Mesodermal cell (in vitro differentiated cells): ENCODE measurements around the gene FCER1G.
"Not testable (repeated sequence)": the region's sequence is repeated elsewhere in the genome, so short reads cannot be mapped to it uniquely, and the experiment has no call there.

Source experiments
- H3K27ac ChIP-seq: 2 replicates; pipeline ENCODE4 v1.7.0; 2013; ENCODE audit warnings: mild to moderate bottlenecking, low read depth, low read length, moderate library complexity; ENCODE audit not compliant: severe bottlenecking
- H3K36me3 ChIP-seq: 2 replicates; pipeline ENCODE4 v1.7.1; 2013; ENCODE audit warnings: mild to moderate bottlenecking, low read length, moderate library complexity; ENCODE audit not compliant: control insufficient read depth, insufficient read depth
- H3K4me1 ChIP-seq: one replicate; pipeline ENCODE4 v1.7.1; 2013; ENCODE audit warnings: mild to moderate bottlenecking, low read length; ENCODE audit not compliant: insufficient read depth, control insufficient read depth, poor library complexity, severe bottlenecking
- H3K4me3 ChIP-seq: 2 replicates; pipeline ENCODE4 v1.7.0; 2013; ENCODE audit warnings: low read length, control low read depth, mild to moderate bottlenecking; ENCODE audit not compliant: insufficient read depth, poor library complexity, severe bottlenecking; ENCODE audit errors: extremely low read depth
- H3K9me3 ChIP-seq: 2 replicates; pipeline ENCODE4 v1.7.1; 2013; ENCODE audit warnings: mild to moderate bottlenecking, low read length, moderate library complexity; ENCODE audit not compliant: control insufficient read depth
- WGBS, 2 experiments: methylation state at CpG; one replicate each; pipeline ENCODE4 v1.1.5; 2013; ENCODE audit warnings: missing lambda C conversion rate in 2 of 2; ENCODE audit not compliant: insufficient coverage in 2 of 2; 5-methylcytosine and 5-hydroxymethylcytosine counted together

FCER1G gene

DNA sequence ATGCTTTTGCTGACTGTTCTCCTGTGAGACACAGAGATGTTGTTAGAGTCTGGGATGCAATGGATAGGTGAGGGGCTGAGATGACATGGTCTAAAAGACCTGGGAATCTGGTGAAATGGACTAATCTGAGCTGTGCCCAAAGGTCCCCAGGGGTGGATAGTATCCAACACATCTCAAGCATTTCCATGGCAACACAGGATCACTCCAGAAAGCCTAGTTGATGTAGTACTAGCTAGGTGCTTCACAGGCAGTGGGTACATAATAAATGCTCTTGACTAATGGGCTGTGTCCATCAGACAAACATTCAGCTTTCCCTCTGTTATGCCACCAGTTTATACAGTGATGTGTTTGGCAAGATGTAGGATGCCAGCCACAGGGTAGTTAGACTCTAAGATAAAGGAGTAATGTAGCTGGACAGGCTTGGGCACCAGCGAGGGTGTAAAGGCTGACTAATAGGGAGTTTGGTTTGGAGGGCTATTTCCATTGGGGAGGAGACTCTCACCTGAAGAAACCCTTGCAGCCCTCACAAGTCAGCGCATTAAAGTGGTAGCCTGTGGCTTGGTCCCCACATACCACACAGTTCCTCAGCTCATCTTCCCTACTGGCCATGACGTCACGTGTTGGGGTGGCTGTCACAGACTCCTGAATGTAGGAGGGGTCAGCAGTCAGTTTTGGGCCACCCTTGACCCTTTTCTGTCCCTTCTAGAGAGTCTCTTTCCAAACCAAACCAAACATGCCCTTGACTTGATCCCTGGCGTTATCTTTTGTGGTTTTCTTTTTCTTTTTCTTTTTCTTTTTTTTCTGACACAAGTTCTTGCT is 21.1 kb downstream of the FCER1G start:
- WGBS, 2 experiments = 86 to 100% methylated on average over 1 to 5 of the region's 5 CpGs
- Histone ChIP-seq H3K4me1 (no peaks in the 10 kb centered on the region), H3K27ac (no peak overlapping the region), H3K36me3 (no peaks in the 10 kb centered on the region), H3K9me3 (no peaks in the 10 kb centered on the region), H3K4me3 (no peak overlapping the region)

DNA sequence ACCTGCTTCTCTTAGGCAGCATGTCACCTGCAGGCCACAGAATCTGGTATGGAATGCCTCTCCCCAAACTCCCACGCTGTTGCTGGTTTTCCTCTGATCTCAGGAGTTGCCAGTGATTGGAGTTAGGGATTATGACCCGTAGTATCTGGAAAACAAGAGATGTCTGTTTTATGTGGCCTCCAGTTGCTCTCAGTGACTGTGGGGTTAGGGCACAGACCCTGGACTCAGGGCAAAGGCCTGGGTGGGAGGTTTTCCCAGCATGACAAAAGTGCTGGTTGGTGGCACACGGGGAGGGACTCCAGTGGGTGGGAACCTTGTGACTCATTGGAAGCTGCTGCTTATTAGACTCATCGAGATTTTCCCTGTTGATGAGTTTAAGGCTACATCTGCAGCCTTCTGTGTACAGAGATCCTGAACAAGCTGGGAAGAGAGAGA is 23.0 kb downstream of the FCER1G start, which contains the start of gene NR1I3:
TSS of gene NR1I3 (minus strand) at position 165 of the 435 bp plus-strand sequence. CDS start 1,638 bp downstream, outside the sequence.
- no peaks in the 10 kb centered on the region for H3K4me1 ChIP-seq
- H3K4me3 ChIP-seq = no peak within 1 kb of the TSS
- no peak within 1 kb of the TSS for H3K27ac ChIP-seq
- WGBS, 2 experiments = 65 to 76% methylated on average over 3 of the region's 4 CpGs
- no peaks in the 10 kb centered on the region for H3K9me3 ChIP-seq
- H3K36me3 ChIP-seq = no peaks in the 10 kb centered on the region

DNA sequence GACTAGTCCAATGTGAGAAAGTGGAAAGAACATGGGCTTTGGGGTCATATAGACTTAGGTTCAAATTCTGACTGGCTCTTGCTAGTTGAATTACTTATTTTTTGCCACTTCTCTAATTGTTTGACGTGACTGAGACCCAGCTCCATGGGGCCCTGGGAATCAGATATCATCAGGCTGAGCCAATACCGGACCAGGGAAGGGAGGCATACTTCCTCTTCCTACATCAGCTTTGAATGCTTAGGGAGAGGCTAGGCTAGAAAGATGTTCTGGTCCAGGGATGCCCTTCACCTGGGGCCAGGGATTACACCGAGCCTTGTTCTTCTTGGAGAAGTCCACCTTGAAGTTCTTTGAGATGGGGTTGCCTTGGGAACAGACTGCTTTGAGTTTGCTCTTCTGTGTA is 26.6 kb downstream of the FCER1G start:
- Histone ChIP-seq H3K36me3 (no peaks in the 10 kb centered on the region), H3K4me1 (no peaks in the 10 kb centered on the region), H3K9me3 (no peaks in the 10 kb centered on the region), H3K27ac (no peak overlapping the region), H3K4me3 (no peak overlapping the region)
- 60 to 88% methylated on average over 3 of the region's 3 CpGs for WGBS, 2 experiments

DNA sequence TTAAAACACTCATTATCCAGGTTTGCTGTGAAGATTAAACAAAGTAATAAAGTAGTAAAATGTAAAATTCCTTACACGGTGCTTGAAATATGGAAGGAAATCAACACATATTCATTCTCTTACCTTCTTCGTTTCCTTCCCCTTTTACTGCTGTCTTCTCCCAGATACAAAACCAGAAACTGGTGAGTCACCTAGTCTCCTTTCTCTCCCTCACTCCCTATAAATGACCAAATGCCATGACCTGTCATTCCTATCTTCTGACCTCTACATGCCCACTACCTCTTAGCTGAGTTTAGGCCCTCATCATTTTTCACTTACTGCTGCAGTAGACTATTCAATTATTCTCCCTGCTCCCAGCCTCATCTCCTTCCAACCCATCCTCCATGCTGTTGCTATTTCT is 27.2 kb downstream of the FCER1G start:
- H3K9me3 ChIP-seq = no peaks in the 10 kb centered on the region
- H3K4me3 ChIP-seq = no peak overlapping the region
- 82 to 83% methylated on average over 1 of the region's 2 CpGs for WGBS, 2 experiments
- no peak overlapping the region for H3K27ac ChIP-seq
- no peaks in the 10 kb centered on the region for H3K36me3 ChIP-seq
- H3K4me1 ChIP-seq = no peaks in the 10 kb centered on the region

DNA sequence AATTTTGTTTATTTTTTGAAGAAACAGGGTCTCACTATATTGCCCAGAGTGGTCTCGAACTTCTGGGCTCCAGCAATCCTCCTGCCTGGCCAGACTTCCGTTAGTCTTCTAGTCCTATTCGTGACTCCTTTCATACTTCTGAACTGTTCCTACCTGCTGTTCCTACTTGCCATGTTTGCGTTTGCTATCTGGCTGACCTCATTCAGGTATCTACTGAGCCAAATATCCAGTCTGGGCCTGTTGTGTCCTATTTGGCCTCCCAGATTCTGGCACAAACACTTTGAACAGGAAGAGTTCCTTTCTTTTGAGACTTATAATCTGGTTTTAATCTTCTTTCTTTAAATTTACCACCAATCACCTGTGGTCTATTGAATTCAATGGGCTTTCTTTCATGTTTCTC is 29.8 kb downstream of the FCER1G start:
- H3K27ac ChIP-seq = no peak overlapping the region
- H3K36me3 ChIP-seq = no peaks in the 10 kb centered on the region
- H3K4me1 ChIP-seq = no peaks in the 10 kb centered on the region
- no peaks in the 10 kb centered on the region for H3K9me3 ChIP-seq
- WGBS, 2 experiments = 87 to 90% methylated on average over 4 of the region's 4 CpGs
- H3K4me3 ChIP-seq = no peak overlapping the region

DNA sequence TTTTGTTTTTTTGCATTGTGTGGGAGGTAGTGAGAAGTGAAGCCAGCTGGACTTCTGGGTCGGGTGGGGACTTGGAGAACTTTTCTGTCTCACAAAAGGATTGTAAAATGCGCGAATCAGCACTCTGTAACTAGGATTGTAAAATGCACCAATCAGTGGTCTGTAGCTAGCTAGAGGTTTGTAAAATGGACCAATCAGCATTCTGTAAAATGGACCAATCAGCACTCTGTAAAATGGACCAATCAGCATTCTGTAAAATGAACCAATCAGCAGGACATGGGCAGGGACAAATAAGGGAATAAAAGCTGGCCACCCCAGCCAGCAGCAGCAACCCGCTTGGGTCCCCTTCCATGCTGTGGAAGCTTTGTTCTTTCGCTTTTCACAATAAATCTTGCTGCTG is 35.0 kb downstream of the FCER1G start:
- H3K4me3 ChIP-seq, H3K4me1 ChIP-seq, H3K27ac ChIP-seq, H3K9me3 ChIP-seq, H3K36me3 ChIP-seq: not testable (repeated sequence)
- 87 to 98% methylated on average over 5 of the region's 5 CpGs for WGBS, 2 experiments

DNA sequence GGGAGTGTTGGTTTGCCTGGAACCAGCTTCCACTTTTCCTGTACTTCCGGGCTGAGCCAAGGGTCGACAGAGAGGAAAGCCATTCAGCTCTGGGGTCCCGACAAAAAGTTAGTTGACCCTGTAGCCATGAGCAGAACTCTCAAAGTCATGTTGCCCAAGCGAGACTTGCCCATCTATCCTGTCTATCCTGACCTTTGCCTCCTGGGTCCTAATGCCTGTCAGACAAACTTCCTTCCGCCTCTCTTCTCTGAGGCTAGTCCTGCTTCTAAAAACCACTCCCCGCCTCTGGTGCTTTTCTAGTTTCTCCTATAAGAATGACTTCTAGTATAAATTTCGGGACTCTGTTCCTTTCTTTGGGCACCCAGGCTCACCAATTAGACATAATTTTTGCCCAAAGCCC is 35.7 kb downstream of the FCER1G start:
- no peaks in the 10 kb centered on the region for H3K4me1 ChIP-seq
- WGBS, 2 experiments = 67 to 79% methylated on average over 5 to 7 of the region's 7 CpGs
- no peak overlapping the region for H3K4me3 ChIP-seq
- no peaks in the 10 kb centered on the region for H3K9me3 ChIP-seq
- no peaks in the 10 kb centered on the region for H3K36me3 ChIP-seq
- no peak overlapping the region for H3K27ac ChIP-seq

DNA sequence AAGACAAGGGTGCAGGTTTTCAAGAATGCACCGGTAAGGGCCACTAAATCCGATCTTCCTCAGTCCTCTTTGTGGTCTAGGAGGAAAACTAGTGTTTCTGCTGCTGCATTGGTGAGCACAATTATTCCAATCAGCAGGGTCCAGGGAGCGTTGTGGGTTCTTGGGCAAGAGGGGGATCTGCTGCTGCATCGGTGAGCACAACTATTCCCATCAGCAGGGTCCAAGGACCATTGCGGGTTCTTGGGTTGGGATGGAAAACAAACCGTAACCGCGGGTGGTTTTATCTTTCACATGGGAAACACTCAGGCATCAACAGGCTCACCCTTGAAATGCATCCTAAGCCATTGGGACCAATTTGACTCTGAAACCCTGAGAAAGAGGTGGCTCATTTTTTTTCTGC is 36.5 kb downstream of the FCER1G start:
- no peak overlapping the region for H3K4me3 ChIP-seq
- WGBS, 2 experiments = 95 to 96% methylated on average over 6 to 8 of the region's 8 CpGs
- no peaks in the 10 kb centered on the region for H3K36me3 ChIP-seq
- no peak overlapping the region for H3K27ac ChIP-seq
- H3K4me1 ChIP-seq = no peaks in the 10 kb centered on the region
- H3K9me3 ChIP-seq = peaks cover under 1% of the 10 kb centered on the region

DNA sequence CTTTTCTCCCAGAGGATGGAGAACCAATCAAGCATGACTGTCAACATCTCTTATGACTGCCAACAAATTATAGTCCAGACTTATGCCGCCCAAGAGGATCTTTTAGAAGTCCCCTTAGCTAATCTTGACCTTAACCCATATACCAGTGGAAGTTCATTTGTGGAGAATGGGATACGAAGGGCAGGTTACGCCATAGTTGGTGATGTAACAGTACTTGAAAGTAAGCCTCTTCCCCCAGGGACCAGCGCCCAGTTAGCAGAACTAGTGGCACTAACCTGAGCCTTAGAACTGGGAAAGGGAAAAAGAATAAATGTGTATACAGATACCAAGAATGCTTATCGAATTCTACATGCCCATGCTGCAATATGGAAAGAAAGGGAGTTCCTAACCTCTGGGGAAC is 40.2 kb downstream of the FCER1G start:
- H3K27ac ChIP-seq, H3K36me3 ChIP-seq, H3K4me3 ChIP-seq, H3K4me1 ChIP-seq: not testable (repeated sequence)
- H3K9me3 ChIP-seq = peaks cover 11% of the 10 kb centered on the region
- WGBS, 2 experiments = 94% methylated on average over 2 to 3 of the region's 5 CpGs

DNA sequence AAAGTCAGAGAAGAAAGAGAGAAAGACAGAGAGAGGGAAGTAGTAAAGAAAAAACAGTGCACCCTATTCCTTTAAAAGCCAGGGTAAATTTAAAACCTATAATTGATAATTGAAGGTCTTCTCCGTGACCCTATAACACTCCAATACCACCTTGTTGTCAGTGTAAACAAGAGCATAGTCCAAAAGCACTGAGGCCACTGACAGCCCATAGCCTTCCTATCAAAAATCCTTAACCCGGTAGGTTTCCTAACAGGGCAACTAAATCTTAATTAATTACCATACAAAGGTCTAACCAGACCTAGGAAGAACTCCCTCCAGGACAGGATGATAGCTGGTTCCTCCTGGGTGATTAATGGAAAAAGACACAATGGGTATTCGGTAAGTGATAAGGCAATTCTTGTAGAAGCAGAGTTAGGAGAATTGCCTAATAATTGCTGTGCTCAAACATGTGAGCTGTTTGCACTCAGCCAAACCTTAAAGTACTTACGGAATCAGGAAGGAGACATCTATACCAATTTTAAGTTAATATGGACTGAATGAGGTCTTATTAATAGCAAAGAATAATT is 40.9 kb downstream of the FCER1G start:
- H3K4me1 ChIP-seq, H3K4me3 ChIP-seq, H3K27ac ChIP-seq, H3K36me3 ChIP-seq: not testable (repeated sequence)
- WGBS, 2 experiments = 100% methylated on average over 1 of the region's 4 CpGs
- H3K9me3 ChIP-seq = peaks cover 11% of the 10 kb centered on the region

DNA sequence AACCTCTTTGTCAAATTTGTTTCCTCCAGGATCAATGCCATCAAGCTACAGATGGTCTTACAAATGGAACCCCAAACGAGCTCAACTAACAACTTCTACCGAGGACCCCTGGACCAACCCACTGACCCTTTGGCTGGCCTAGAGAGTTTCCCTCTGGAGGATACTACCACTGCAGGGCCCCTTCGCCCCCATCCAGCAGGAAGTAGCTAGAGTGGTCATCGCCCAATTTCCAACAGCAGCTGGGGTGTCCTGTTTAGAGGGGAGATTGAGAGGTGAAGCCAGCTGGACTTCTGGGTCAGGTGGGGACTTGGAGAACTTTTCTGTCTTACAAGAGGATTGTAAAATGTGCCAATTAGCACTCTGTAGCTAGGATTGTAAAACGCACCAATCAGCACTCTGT is 42.0 kb downstream of the FCER1G start:
- peaks cover 11% of the 10 kb centered on the region for H3K9me3 ChIP-seq
- not testable (repeated sequence) for H3K4me1 ChIP-seq, H3K4me3 ChIP-seq, H3K27ac ChIP-seq, H3K36me3 ChIP-seq
- WGBS, 2 experiments = 89 to 90% methylated on average over 2 to 4 of the region's 5 CpGs
